Measurements from ENCODE around the gene TLE7. TPM values are rescaled to one million over a fixed set of nuclear protein-coding genes. Genes with fewer than 3 reads are reported as not detected.

Gene TLE7
- total RNA-seq, 2 donors from 2014 or later, result not detected

GRCh38 chr16:71436473-71436872 is 5.4 kb downstream of the TLE7 start:
- Mint-ChIP-seq H3K27ac (no peak overlapping the region), H3K4me1 (ENCODE audit: low read depth in 2 of 2) (peaks cover 2 to 8% of the 10 kb centered on the region in 2 donors), H3K36me3 (no peaks in the 10 kb centered on the region), H3K4me3 (no peak overlapping the region), H3K27me3 (peaks cover 16 to 23% of the 10 kb centered on the region in 2 donors), H3K9me3 (no peaks in the 10 kb centered on the region)
- ATAC-seq (no peak), DNase-seq (ENCODE audit: low spot score) (no peak)

GRCh38 chr16:71432906-71433305 is 8.9 kb downstream of the TLE7 start:
- peaks cover 11 to 25% of the 10 kb centered on the region in 2 donors for H3K27me3 Mint-ChIP-seq
- no peaks in the 10 kb centered on the region for H3K4me1 Mint-ChIP-seq (ENCODE audit: low read depth in 2 of 2)
- ATAC-seq (peak in 1 of 2 donors; percentile 22), DNase-seq (ENCODE audit: low spot score) (no peak)
- H3K27ac Mint-ChIP-seq, result no peak overlapping the region
- H3K36me3 Mint-ChIP-seq, result peaks cover 5% of the 10 kb centered on the region
- no peak overlapping the region for H3K4me3 Mint-ChIP-seq
- H3K9me3 Mint-ChIP-seq, result no peaks in the 10 kb centered on the region

GRCh38 chr16:71431991-71432390 is 9.9 kb downstream of the TLE7 start:
- Mint-ChIP-seq H3K27ac (no peak overlapping the region), H3K27me3 (peaks cover 8 to 20% of the 10 kb centered on the region in 2 donors), H3K9me3 (no peaks in the 10 kb centered on the region), H3K4me1 (ENCODE audit: low read depth in 2 of 2) (no peaks in the 10 kb centered on the region), H3K36me3 (peaks cover 5% of the 10 kb centered on the region), H3K4me3 (no peak overlapping the region)
- no peak for ATAC-seq
- DNase-seq (ENCODE audit: low spot score), result no peak

GRCh38 chr16:71431176-71431575 is 10.7 kb downstream of the TLE7 start:
- Mint-ChIP-seq H3K4me3 (no peak overlapping the region), H3K36me3 (peaks cover 5% of the 10 kb centered on the region), H3K27ac (no peak overlapping the region), H3K27me3 (peaks cover 13 to 24% of the 10 kb centered on the region in 2 donors), H3K4me1 (ENCODE audit: low read depth in 2 of 2) (no peaks in the 10 kb centered on the region), H3K9me3 (no peaks in the 10 kb centered on the region)
- no peak for ATAC-seq
- no peak for DNase-seq (ENCODE audit: low spot score)

GRCh38 chr16:71430744-71431143 is 11.1 kb downstream of the TLE7 start:
- H3K4me1 Mint-ChIP-seq (ENCODE audit: low read depth in 2 of 2), result no peaks in the 10 kb centered on the region
- no peak overlapping the region for H3K27ac Mint-ChIP-seq
- no peak for ATAC-seq
- no peak for DNase-seq (ENCODE audit: low spot score)
- peaks cover 16 to 25% of the 10 kb centered on the region in 2 donors for H3K27me3 Mint-ChIP-seq
- H3K9me3 Mint-ChIP-seq, result no peaks in the 10 kb centered on the region
- no peak overlapping the region for H3K4me3 Mint-ChIP-seq
- H3K36me3 Mint-ChIP-seq, result peaks cover 5% of the 10 kb centered on the region

- H3K27me3 Mint-ChIP-seq, result peaks cover 21 to 25% of the 10 kb centered on the region in 2 donors
- DNase-seq (ENCODE audit: low spot score), result no peak
- H3K4me1 Mint-ChIP-seq (ENCODE audit: low read depth in 2 of 2), result no peaks in the 10 kb centered on the region
These were observed 12.3 kb downstream of the TLE7 start for GRCh38 chr16:71429581-71429980.

GRCh38 chr16:71428883-71429282 is 13.0 kb downstream of the TLE7 start:
- H3K36me3 Mint-ChIP-seq, result peaks cover 5% of the 10 kb centered on the region
- ATAC-seq, result no peak
- no peaks in the 10 kb centered on the region for H3K4me1 Mint-ChIP-seq (ENCODE audit: low read depth in 2 of 2)
- H3K9me3 Mint-ChIP-seq, result no peaks in the 10 kb centered on the region
- no peak for DNase-seq (ENCODE audit: low spot score)
- peaks cover 25 to 31% of the 10 kb centered on the region in 2 donors for H3K27me3 Mint-ChIP-seq
- no peak overlapping the region for H3K27ac Mint-ChIP-seq
- H3K4me3 Mint-ChIP-seq, result no peak overlapping the region

More at GRCh38 chr16:71429581-71429980, 12.3 kb downstream of the TLE7 start:
- ATAC-seq, result no peak
- Mint-ChIP-seq H3K36me3 (peaks cover 5% of the 10 kb centered on the region), H3K9me3 (no peaks in the 10 kb centered on the region), H3K27ac (no peak overlapping the region), H3K4me3 (no peak overlapping the region)

GRCh38 chr16:71428385-71428784 is 13.5 kb downstream of the TLE7 start:
- no peak overlapping the region for H3K27ac Mint-ChIP-seq
- H3K4me1 Mint-ChIP-seq (ENCODE audit: low read depth in 2 of 2), result no peaks in the 10 kb centered on the region
- DNase-seq (ENCODE audit: low spot score) (no peak), ATAC-seq (no peak)
- H3K9me3 Mint-ChIP-seq, result no peaks in the 10 kb centered on the region
- peaks cover 5% of the 10 kb centered on the region for H3K36me3 Mint-ChIP-seq
- H3K27me3 Mint-ChIP-seq, result peaks cover 26 to 33% of the 10 kb centered on the region in 2 donors
- H3K4me3 Mint-ChIP-seq, result no peak overlapping the region

- no peak for DNase-seq (ENCODE audit: low spot score)
- Mint-ChIP-seq H3K9me3 (no peaks in the 10 kb centered on the region), H3K4me3 (no peak overlapping the region), H3K27me3 (peaks cover 26 to 33% of the 10 kb centered on the region in 2 donors), H3K27ac (no peak overlapping the region), H3K4me1 (ENCODE audit: low read depth in 2 of 2) (no peaks in the 10 kb centered on the region), H3K36me3 (peaks cover 5% of the 10 kb centered on the region)
- no peak for ATAC-seq
These were observed 14.8 kb downstream of the TLE7 start for GRCh38 chr16:71426880-71427615.

- H3K4me1 Mint-ChIP-seq (ENCODE audit: low read depth in 2 of 2), result no peaks in the 10 kb centered on the region
- H3K36me3 Mint-ChIP-seq, result peaks cover 5% of the 10 kb centered on the region
- ATAC-seq (peak; percentile 79 to 89), DNase-seq (ENCODE audit: low spot score) (no peak)
- H3K4me3 Mint-ChIP-seq, result peak overlapping the region; percentile 10
- H3K27ac Mint-ChIP-seq, result peak overlapping the region in 1 of 2 donors; percentile 18
- no peaks in the 10 kb centered on the region for H3K9me3 Mint-ChIP-seq
- peaks cover 26 to 33% of the 10 kb centered on the region in 2 donors for H3K27me3 Mint-ChIP-seq
These were observed 15.6 kb downstream of the TLE7 start for GRCh38 chr16:71426069-71426879.

GRCh38 chr16:71425746-71426068 is 16.1 kb downstream of the TLE7 start:
- no peak for ATAC-seq

GRCh38 chr16:71424626-71425025 is 17.2 kb downstream of the TLE7 start:
- H3K27ac Mint-ChIP-seq, result no peak overlapping the region
- peaks cover 28 to 39% of the 10 kb centered on the region in 2 donors for H3K27me3 Mint-ChIP-seq
- H3K4me3 Mint-ChIP-seq, result no peak overlapping the region
- H3K4me1 Mint-ChIP-seq (ENCODE audit: low read depth in 2 of 2), result no peaks in the 10 kb centered on the region
- H3K36me3 Mint-ChIP-seq, result peaks cover 5% of the 10 kb centered on the region
- DNase-seq (ENCODE audit: low spot score) (no peak), ATAC-seq (no peak)
- no peaks in the 10 kb centered on the region for H3K9me3 Mint-ChIP-seq

More at GRCh38 chr16:71425746-71426068, 16.1 kb downstream of the TLE7 start:
- Mint-ChIP-seq H3K4me1 (ENCODE audit: low read depth in 2 of 2) (no peaks in the 10 kb centered on the region), H3K27ac (no peak overlapping the region), H3K9me3 (no peaks in the 10 kb centered on the region), H3K4me3 (no peak overlapping the region), H3K36me3 (peaks cover 5% of the 10 kb centered on the region), H3K27me3 (peaks cover 28 to 39% of the 10 kb centered on the region in 2 donors)
- DNase-seq (ENCODE audit: low spot score), result no peak

- peaks cover 24 to 36% of the 10 kb centered on the region in 2 donors for H3K27me3 Mint-ChIP-seq
- H3K4me1 Mint-ChIP-seq (ENCODE audit: low read depth in 2 of 2), result no peaks in the 10 kb centered on the region
- H3K4me3 Mint-ChIP-seq, result no peak overlapping the region
- H3K9me3 Mint-ChIP-seq, result no peaks in the 10 kb centered on the region
- H3K27ac Mint-ChIP-seq, result no peak overlapping the region
- DNase-seq (ENCODE audit: low spot score) (no peak), ATAC-seq (no peak)
- H3K36me3 Mint-ChIP-seq, result peaks cover 3% of the 10 kb centered on the region
These were observed 18.0 kb downstream of the TLE7 start for GRCh38 chr16:71423865-71424264.

GRCh38 chr16:71423016-71423415 is 18.8 kb downstream of the TLE7 start:
- ATAC-seq (no peak), DNase-seq (ENCODE audit: low spot score) (no peak)
- H3K36me3 Mint-ChIP-seq, result no peaks in the 10 kb centered on the region
- no peaks in the 10 kb centered on the region for H3K4me1 Mint-ChIP-seq (ENCODE audit: low read depth in 2 of 2)
- H3K9me3 Mint-ChIP-seq, result no peaks in the 10 kb centered on the region
- peaks cover 30 to 35% of the 10 kb centered on the region in 2 donors for H3K27me3 Mint-ChIP-seq
- no peak overlapping the region for H3K4me3 Mint-ChIP-seq
- no peak overlapping the region for H3K27ac Mint-ChIP-seq
